HG02884 (cell line): Measurements from ENCODE around the gene BTBD19.

ENCODE experiments used
- ATAC-seq: cut with Tn5 transposase; IDR thresholded peaks from one replicate; pipeline ENCODE4 v1.9.1; 2021; ENCODE audit warnings: mild to moderate bottlenecking, moderate library complexity; ENCODE audit not compliant: unreplicated experiment

Gene BTBD19

GRCh38 chr1:44853201-44853600 lies 44.9 kb downstream of the BTBD19 start:
- no peak for ATAC-seq

GRCh38 chr1:44854970-44855369 lies 46.6 kb downstream of the BTBD19 start:
- no peak for ATAC-seq

- no peak for ATAC-seq
These were observed 47.4 kb downstream of the BTBD19 start for GRCh38 chr1:44855742-44856141.

- ATAC-seq: no peak
These were observed 49.1 kb downstream of the BTBD19 start for GRCh38 chr1:44857446-44857845.

- no peak for ATAC-seq
These were observed 52.0 kb downstream of the BTBD19 start for GRCh38 chr1:44860331-44860730.

GRCh38 chr1:44860891-44861425 lies 52.6 kb downstream of the BTBD19 start:
- ATAC-seq: no peak

GRCh38 chr1:44862829-44863401 lies 54.6 kb downstream of the BTBD19 start:
- ATAC-seq: no peak
